ENCODE measurements around the gene OTULIN. TPM values are rescaled to one million over a fixed set of nuclear protein-coding genes. Genes with fewer than 3 reads are reported as not detected.

The OTULIN gene
- total and polyA plus RNA-seq, 7 donors: 2.3 to 20.4 (median 12.4) TPM

DNA sequence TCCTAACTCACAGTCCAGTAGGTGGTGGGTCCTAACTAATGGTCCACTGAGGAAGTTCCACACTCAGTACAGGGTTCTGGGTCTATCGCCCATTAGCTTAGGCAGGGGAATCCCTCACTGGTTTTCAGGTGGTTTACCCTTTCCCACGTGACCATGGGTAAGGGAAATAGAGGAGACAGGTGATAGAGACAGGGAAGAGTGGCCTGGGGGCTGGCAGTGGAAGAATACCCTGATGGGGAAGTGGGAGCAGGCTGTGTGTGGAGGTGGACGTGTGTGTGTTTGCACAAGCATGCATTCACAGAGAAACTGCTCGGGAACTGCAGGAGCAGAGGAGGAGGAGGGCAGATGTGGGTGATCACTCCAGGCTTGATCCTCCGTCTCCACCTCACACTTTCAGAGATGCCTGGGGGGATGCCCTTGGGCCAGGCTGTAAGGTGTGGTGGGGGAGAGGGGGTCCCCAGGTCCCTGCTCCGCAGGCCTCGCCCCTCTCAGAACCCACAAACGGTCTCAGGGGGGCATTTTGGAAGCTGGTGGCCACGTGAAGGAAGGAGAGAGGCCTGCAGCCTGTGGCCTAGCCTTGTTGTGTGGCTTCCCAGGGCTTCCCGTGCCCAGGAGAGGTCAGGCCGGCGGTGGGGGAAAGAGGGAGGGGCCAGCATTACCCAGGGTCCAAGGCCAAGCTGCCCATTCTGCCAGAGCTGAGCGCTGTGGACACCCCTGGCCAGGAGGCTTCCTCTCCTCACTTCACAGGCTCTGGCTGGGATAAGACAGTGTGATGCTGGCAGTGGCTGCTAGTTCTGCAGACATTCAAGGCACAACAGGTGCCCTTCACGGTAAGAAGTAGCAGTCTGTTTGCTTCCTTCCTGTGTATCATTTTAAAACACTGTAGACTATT is 80.0 kb downstream of the OTULIN start:
- ATAC-seq (peak; percentile 73 to 86 (median 84)), DNase-seq (no peak)
- Histone ChIP-seq H3K4me3 (peak overlapping the region; percentile 5), H3K27ac (peak overlapping the region; percentile 86), H3K9me3 (no peaks in the 10 kb centered on the region), H3K4me1 (peaks cover 35% of the 10 kb centered on the region), H3K27me3 (ENCODE audit: insufficient read depth in 3 of 3, low read length in 2 of 3) (no peaks in the 10 kb centered on the region), H3K36me3 (ENCODE audit: insufficient read depth in 1 of 2, low read depth in 1 of 2) (peaks cover 0 to 45% of the 10 kb centered on the region in 2 donors)
- intact Hi-C loops (cut with DNase I): no loop called here
- TF ChIP-seq, protein P1, sequence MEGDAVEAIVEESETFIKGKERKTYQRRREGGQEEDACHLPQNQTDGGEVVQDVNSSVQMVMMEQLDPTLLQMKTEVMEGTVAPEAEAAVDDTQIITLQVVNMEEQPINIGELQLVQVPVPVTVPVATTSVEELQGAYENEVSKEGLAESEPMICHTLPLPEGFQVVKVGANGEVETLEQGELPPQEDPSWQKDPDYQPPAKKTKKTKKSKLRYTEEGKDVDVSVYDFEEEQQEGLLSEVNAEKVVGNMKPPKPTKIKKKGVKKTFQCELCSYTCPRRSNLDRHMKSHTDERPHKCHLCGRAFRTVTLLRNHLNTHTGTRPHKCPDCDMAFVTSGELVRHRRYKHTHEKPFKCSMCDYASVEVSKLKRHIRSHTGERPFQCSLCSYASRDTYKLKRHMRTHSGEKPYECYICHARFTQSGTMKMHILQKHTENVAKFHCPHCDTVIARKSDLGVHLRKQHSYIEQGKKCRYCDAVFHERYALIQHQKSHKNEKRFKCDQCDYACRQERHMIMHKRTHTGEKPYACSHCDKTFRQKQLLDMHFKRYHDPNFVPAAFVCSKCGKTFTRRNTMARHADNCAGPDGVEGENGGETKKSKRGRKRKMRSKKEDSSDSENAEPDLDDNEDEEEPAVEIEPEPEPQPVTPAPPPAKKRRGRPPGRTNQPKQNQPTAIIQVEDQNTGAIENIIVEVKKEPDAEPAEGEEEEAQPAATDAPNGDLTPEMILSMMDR (IDR thresholded peaks at IDR 0.05): no peak
- WGBS, 3 donors: 46 to 58% (median 58%) methylated on average over 12 to 14 of the region's 14 CpGs

DNA sequence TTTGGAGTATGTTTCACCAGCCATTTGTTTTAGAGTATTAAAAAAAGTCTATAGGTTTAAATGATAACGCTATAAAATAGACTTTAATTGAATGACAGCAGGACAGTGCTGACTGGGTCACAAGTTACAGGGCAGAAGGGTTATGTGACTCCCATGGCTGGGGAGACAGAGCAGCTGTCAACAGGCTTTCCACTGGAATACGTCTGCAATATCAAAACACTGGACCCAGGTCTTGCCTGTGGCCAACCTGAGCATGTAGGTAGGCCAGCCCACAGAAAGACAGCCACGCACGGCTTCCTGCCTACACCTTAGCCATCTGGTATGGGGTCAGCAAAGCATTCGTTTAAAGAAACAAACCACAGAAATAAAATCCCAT is 80.7 kb downstream of the OTULIN start:
- ATAC-seq: peak; percentile 69 to 87 (median 75)
- intact Hi-C loops (cut with DNase I): no loop called here
- peaks cover 0 to 45% of the 10 kb centered on the region in 2 donors for H3K36me3 ChIP-seq (ENCODE audit: insufficient read depth in 1 of 2, low read depth in 1 of 2)
- peak overlapping the region; percentile 5 for H3K4me3 ChIP-seq
- peaks cover 35% of the 10 kb centered on the region for H3K4me1 ChIP-seq
- no peak for DNase-seq
- no peaks in the 10 kb centered on the region for H3K27me3 ChIP-seq (ENCODE audit: insufficient read depth in 3 of 3, low read length in 2 of 3)
- TF ChIP-seq, protein P1 (IDR thresholded peaks at IDR 0.05): no peak
- no peaks in the 10 kb centered on the region for H3K9me3 ChIP-seq
- H3K27ac ChIP-seq: peak overlapping the region; percentile 86
- WGBS, 3 donors: 28 to 51% (median 30%) methylated on average over 5 of the region's 5 CpGs

DNA sequence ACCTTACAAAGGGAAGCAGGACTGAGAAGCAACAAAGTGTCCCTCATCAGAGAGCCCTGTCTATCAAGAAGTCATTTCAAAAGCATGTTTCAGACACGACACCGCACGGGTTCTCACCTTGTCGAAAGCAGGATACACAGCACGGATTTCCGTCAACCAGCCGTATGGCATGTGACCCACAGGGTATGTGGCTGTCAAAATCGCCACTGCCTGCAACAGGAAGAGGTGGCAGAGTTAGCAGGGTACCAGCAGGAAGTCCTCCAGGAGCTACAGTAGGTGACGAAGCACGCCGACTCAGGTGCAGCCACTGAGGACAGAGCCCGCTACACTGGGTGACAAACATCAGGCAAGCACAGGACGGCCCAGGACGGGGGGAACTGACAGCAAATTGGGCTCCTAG is 81.2 kb downstream of the OTULIN start:
- peak overlapping the region; percentile 86 for H3K27ac ChIP-seq

DNA sequence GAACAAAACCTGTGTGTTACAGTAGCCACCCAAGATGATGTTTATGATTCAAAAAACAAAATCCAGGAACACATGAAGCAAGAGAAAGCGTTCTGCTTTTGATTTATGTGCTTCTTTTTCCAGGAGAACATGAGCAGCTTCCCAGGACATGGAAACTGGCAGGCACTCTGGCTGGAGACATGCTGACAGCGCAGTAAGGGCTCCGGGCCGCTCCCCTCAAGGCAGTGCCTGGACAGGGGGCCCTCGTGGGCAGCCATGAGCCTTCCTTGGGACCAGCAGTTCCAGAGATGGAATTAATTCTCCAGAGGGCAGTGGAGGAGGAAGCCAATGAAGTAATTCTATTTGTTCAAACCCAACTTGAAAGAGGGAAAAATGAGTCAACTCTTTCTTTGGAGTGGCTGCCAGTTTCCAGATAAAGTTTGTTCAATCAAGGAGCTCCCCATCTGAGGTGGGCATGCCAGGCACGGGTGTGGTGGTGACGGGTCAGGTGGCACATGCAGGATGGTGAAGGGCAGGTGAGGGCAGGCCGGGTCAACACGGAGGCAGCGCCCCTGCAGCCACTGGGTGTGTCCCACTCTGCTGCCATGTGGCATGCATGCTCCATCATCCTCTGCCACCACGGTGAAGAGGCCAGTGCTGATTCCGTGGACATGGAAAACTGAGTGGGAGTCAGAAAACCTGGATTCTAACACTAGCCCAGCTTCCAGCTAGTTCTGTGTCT is 83.8 kb downstream of the OTULIN start:
- Histone ChIP-seq H3K27me3 (ENCODE audit: insufficient read depth in 3 of 3, low read length in 2 of 3) (no peaks in the 10 kb centered on the region), H3K36me3 (ENCODE audit: insufficient read depth in 1 of 2, low read depth in 1 of 2) (peaks cover 0 to 36% of the 10 kb centered on the region in 2 donors), H3K4me3 (no peak overlapping the region), H3K9me3 (no peaks in the 10 kb centered on the region), H3K4me1 (peaks cover 40% of the 10 kb centered on the region), H3K27ac (peak overlapping the region; percentile 58)
- ATAC-seq (peak in 3 of 4 donors; percentile 45 to 61 (median 60)), DNase-seq (peak in 1 of 2 donors; percentile 50)
- TF ChIP-seq, protein P1 (IDR thresholded peaks at IDR 0.05): no peak
- intact Hi-C loops (cut with DNase I): no loop called here
- WGBS, 3 donors: 49 to 69% (median 52%) methylated on average over 12 of the region's 12 CpGs

More for the DNA sequence above, 81.2 kb downstream of the OTULIN start:
- intact Hi-C loops (cut with DNase I): no loop called here
- DNase-seq (no peak), ATAC-seq (peak in 2 of 4 donors; percentile 8 to 11)
- Histone ChIP-seq H3K27me3 (ENCODE audit: insufficient read depth in 3 of 3, low read length in 2 of 3) (no peaks in the 10 kb centered on the region), H3K4me3 (no peak overlapping the region), H3K4me1 (peaks cover 39% of the 10 kb centered on the region), H3K36me3 (ENCODE audit: insufficient read depth in 1 of 2, low read depth in 1 of 2) (peaks cover 0 to 44% of the 10 kb centered on the region in 2 donors), H3K9me3 (no peaks in the 10 kb centered on the region)
- 84 to 95% (median 89%) methylated on average over 14 of the region's 14 CpGs for WGBS, 3 donors
- TF ChIP-seq, protein P1 (IDR thresholded peaks at IDR 0.05): no peak

Other genes starting within 250 kb of the OTULIN start
- gene OTULINL, start 82.9 kb upstream of the OTULIN start, total RNA-seq: 1 to 10 TPM in 3 of 4 donors, under 1 TPM in 1; 0.88 to 3.2 (median 2.5) TPM
- under 1 TPM; 0.15 to 0.52 (median 0.29) TPM for gene OTULINL, start 82.9 kb upstream of the OTULIN start, polyA plus RNA-seq
- gene ANKH, start 207.1 kb downstream of the OTULIN start, total RNA-seq: 10 to 100 TPM; 63.0 to 92.8 (median 76.8) TPM
- 10 to 100 TPM; 24.0 to 60.6 (median 37.8) TPM for gene ANKH, start 207.1 kb downstream of the OTULIN start, polyA plus RNA-seq

Data from psoas muscle (tissue), 8 donors.